ENCODE measurements around the gene KIAA1143. TPM values are rescaled to one million over a fixed set of nuclear protein-coding genes. Genes with fewer than 3 reads are reported as not detected.

The KIAA1143 gene
- total and polyA plus RNA-seq, 11 donors = 13.7 to 41.7 (median 30.2) TPM

DNA sequence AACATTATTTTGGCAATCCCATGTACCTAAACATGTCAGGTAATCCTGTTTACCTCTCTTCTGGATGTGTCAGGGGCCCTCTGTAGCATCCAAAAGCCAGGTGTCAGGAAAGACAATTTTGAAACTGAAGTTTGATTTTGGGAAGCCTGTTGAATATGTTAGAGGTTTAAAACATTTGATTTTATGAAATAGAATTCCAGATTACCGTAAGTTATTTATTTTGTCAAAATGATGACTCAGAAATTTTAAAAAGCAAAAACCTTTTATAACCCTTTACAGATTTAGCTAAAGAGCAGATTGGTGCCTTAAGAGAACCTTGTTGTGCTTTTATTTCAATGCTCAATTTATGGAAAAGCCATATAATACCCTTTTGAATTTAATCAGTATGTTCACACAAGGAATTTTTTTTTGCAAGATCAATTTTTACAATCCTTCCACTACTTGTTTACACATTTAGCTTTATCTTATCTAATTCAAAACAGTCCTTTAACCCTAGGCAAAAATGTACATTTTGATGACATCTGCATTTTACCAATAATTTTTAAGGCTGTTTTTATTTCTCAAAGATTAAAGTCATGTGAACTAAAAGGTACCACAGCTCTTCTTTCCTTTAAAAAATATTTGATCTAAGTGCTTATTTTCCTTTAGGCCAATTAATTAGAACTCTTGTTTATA, 10.1 kb upstream of the KIAA1143 start:
- 96 to 100% (median 97%) methylated on average over 1 of the region's 1 CpG for whole genome bisulfite sequencing, 4 donors
- no peak for DNase-seq
- Histone ChIP-seq H3K27me3 (no peaks in the 10 kb centered on the region), H3K4me3 (no peak overlapping the region), H3K36me3 (no peaks in the 10 kb centered on the region), H3K4me1 (no peaks in the 10 kb centered on the region), H3K9me3 (peaks cover 0 to 35% (median 10%) of the 10 kb centered on the region in 12 donors), H3K27ac (no peak overlapping the region)
- ATAC-seq = no peak
- intact Hi-C loops (cut with DNase I) = no loop called here
- no peak for TF ChIP-seq POLR2A (IDR thresholded peaks at IDR 0.05)
- TF ChIP-seq, protein P1, sequence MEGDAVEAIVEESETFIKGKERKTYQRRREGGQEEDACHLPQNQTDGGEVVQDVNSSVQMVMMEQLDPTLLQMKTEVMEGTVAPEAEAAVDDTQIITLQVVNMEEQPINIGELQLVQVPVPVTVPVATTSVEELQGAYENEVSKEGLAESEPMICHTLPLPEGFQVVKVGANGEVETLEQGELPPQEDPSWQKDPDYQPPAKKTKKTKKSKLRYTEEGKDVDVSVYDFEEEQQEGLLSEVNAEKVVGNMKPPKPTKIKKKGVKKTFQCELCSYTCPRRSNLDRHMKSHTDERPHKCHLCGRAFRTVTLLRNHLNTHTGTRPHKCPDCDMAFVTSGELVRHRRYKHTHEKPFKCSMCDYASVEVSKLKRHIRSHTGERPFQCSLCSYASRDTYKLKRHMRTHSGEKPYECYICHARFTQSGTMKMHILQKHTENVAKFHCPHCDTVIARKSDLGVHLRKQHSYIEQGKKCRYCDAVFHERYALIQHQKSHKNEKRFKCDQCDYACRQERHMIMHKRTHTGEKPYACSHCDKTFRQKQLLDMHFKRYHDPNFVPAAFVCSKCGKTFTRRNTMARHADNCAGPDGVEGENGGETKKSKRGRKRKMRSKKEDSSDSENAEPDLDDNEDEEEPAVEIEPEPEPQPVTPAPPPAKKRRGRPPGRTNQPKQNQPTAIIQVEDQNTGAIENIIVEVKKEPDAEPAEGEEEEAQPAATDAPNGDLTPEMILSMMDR (IDR thresholded peaks at IDR 0.05) = no peak

DNA sequence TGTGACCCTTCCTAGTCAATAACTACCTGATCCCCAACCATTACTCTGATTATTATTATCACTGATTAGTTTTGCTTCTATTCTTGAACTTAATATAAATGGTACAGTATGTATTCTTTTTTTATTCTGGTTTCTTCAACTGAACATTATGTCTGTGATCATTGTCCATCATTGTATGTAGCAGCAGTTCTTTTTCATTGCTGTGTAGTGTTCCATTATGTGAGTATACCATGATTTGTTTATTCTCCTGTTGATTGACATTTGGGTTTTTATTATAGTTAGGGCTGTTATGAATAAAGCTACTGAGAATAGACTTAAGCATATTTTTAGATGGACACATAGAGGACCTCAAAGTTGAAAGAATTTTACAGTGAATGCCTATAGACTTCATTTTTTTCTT, 2.8 kb upstream of the KIAA1143 start:
- Histone ChIP-seq H3K27ac (no peak overlapping the region), H3K9me3 (peaks cover 0 to 9% (median 0%) of the 10 kb centered on the region in 12 donors), H3K27me3 (no peaks in the 10 kb centered on the region), H3K36me3 (peaks cover 0 to 4% (median 0%) of the 10 kb centered on the region in 9 donors), H3K4me3 (no peak overlapping the region), H3K4me1 (peaks cover 0 to 20% (median 13%) of the 10 kb centered on the region in 12 donors)
- DNase-seq = no peak
- intact Hi-C loops (cut with DNase I) = loop anchor here in 8 of 10 donors (5.0 to 10.0 kb wide), 3 partner anchors 83 to 101 kb away; partner anchors contain the start of gene TMEM42 (in 7 of the 8)
- no peak for TF ChIP-seq POLR2A (IDR thresholded peaks at IDR 0.05)
- TF ChIP-seq, protein P1 (IDR thresholded peaks at IDR 0.05) = no peak
- ATAC-seq = no peak

DNA sequence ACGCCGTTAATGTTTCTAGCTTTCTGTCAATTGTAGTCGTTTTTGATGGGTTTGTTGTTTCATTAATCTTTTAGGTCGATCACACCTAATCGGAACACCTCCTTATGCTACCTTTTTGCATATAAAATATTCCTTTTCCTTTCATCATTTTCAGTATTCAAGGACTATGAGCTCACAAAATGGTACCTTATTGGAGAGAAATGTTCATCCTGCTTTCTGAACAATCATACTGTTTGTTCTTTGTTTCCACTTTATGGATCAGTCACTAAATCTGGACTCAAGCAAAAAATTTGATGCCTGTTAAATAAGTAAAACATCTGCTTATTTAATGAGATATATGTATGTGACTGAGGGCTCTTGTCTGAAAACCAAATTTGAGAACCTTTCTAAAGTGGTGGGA, 1.3 kb upstream of the KIAA1143 start:
- Histone ChIP-seq H3K9me3 (peaks cover 0 to 19% (median 1%) of the 10 kb centered on the region in 12 donors), H3K36me3 (peaks cover 0 to 19% (median 0%) of the 10 kb centered on the region in 9 donors), H3K27me3 (no peaks in the 10 kb centered on the region), H3K27ac (no peak overlapping the region), H3K4me1 (peaks cover 0 to 20% (median 13%) of the 10 kb centered on the region in 12 donors), H3K4me3 (peak overlapping the region in 3 of 12 donors; percentile 80 to 94 (median 91))
- 39 to 51% (median 45%) methylated on average over 5 of the region's 5 CpGs for WGBS, 4 donors
- DNase-seq (no peak), ATAC-seq (no peak)
- TF ChIP-seq, protein P1 (IDR thresholded peaks at IDR 0.05) = no peak
- no peak for TF ChIP-seq POLR2A (IDR thresholded peaks at IDR 0.05)
- intact Hi-C loops (cut with DNase I) = loop anchor here in 8 of 10 donors (5.0 to 10.0 kb wide), 3 partner anchors 85 to 102 kb away; partner anchors contain the start of gene TMEM42 (in 7 of the 8)

DNA sequence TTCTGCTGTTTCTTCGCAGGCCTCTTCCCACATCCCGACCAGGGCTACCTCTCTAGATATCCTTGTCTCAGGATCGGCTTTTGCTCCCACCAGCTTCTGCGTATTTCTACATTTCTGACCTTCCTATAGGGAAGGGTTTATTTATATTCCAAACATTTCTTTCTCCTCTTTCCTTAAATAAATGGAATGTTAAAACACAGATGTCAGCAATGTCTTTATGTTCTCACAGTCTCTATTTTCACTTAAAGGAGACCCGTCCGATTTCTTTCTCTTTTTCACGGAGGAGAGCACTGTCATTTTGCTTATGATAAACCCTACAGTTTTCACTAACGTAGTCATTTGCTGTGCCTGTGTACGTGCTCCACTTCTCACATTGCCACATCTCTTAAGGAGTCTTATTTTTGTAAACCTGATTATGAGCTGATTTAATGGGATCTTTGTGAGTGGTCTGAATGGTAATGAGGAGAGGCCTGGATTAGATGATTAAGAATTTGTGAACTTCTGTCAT, 805 bp upstream of the KIAA1143 start:
- intact Hi-C loops (cut with DNase I) = loop anchor here in 8 of 10 donors (5.0 to 10.0 kb wide), 3 partner anchors 85 to 103 kb away; partner anchors contain the start of gene TMEM42 (in 7 of the 8)
- Histone ChIP-seq H3K4me1 (peaks cover 0 to 20% (median 13%) of the 10 kb centered on the region in 12 donors), H3K9me3 (peaks cover 0 to 19% (median 1%) of the 10 kb centered on the region in 12 donors), H3K27me3 (no peaks in the 10 kb centered on the region), H3K36me3 (peaks cover 0 to 24% (median 0%) of the 10 kb centered on the region in 9 donors), H3K27ac (peak overlapping the region in 1 of 12 donors; percentile 6), H3K4me3 (peak overlapping the region; percentile 63 to 94 (median 74))
- TF ChIP-seq, protein P1 (IDR thresholded peaks at IDR 0.05) = no peak
- no peak for TF ChIP-seq POLR2A (IDR thresholded peaks at IDR 0.05)
- ATAC-seq (no peak), DNase-seq (no peak)
- WGBS, 4 donors = 1 to 4% (median 2%) methylated on average over 9 of the region's 9 CpGs
